ENCODE results near the gene APOBEC4.
"Not testable (repeated sequence)": the region's sequence is repeated elsewhere in the genome, so short reads cannot be mapped to it uniquely, and the experiment has no call there.

APOBEC4 gene

GRCh38 chr1:183634429-183635065, 18.6 kb downstream of the APOBEC4 start:
- DNase-seq (ENCODE audit: low spot score), result no peak

DNA sequence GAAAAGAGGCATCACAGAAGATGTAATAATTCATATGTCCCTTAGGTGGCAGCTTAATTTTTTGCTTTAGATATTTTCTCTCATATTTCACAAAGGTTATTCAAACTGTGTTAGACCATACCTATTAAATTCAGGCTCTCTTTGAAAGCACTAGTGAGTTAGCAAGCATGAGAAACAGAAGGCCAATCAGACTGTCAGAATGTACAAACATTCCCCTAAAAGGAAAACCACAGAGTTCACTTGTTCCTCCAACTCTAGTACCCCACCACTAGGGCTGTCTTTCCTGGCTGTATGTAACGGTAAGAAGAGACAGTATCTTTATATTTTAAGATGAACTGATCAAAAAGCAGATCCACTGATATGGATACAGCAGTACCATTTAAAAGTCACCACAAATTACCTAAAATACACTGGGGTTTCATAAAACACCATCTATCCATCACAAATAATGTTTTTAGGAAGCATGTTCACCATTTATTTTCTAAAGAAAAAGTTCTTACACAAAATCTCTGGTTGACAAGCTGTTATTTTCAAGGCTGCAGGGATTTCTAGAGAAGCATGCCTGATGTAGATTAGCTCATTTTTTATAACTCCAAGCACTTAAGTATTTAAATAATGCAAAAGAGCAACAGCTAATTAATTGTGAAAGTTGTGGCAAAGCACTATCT, 19.3 kb downstream of the APOBEC4 start:
- peak; percentile 75 for DNase-seq (ENCODE audit: low spot score)

GRCh38 chr1:183632964-183633363, 20.2 kb downstream of the APOBEC4 start:
- no peak for DNase-seq (ENCODE audit: low spot score)

- DNase-seq (ENCODE audit: low spot score), result no peak
These were observed 21.0 kb downstream of the APOBEC4 start for GRCh38 chr1:183632114-183632513.

- no peak for DNase-seq (ENCODE audit: low spot score)
These were observed 22.4 kb downstream of the APOBEC4 start for GRCh38 chr1:183630748-183631147.

DNA sequence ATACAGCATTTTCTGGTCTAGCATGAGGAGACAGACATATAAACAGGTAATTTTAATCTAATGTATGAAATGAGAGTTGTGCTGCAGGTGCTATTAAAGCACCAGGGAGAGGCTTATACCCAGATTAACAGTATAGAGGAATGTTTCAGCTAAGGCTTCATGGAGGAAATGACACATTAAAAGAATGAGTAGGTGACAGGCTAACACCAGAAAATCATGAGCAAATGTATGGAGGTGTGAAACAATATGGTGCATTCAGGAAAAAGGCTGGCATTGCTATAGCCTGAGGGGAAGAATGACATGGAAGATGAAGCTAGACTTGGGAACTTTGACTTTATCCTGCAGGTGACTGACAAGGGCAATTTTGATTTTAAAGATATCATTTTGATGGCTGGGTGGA, 24.6 kb downstream of the APOBEC4 start:
- no peak for DNase-seq (ENCODE audit: low spot score)

DNA sequence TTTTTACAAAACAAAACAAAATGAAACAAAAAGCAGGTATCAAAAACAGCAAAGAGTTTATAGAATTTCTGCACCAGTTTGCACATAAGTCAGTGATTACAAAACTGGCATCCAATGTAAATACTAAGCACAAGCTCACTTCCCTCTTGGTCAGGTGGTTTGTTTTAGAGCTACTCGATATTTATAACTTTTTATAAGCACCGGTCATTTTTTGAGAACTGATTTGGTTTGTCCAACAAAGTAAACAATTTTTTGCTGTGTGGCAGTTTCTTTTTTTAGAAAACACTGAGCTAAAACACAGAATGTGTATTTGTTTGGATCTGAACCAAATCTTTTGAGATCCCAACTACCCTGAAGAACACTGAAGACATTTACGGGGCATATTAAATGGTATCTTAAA, 26.9 kb downstream of the APOBEC4 start:
- not testable (repeated sequence) for DNase-seq (ENCODE audit: low spot score)

DNA sequence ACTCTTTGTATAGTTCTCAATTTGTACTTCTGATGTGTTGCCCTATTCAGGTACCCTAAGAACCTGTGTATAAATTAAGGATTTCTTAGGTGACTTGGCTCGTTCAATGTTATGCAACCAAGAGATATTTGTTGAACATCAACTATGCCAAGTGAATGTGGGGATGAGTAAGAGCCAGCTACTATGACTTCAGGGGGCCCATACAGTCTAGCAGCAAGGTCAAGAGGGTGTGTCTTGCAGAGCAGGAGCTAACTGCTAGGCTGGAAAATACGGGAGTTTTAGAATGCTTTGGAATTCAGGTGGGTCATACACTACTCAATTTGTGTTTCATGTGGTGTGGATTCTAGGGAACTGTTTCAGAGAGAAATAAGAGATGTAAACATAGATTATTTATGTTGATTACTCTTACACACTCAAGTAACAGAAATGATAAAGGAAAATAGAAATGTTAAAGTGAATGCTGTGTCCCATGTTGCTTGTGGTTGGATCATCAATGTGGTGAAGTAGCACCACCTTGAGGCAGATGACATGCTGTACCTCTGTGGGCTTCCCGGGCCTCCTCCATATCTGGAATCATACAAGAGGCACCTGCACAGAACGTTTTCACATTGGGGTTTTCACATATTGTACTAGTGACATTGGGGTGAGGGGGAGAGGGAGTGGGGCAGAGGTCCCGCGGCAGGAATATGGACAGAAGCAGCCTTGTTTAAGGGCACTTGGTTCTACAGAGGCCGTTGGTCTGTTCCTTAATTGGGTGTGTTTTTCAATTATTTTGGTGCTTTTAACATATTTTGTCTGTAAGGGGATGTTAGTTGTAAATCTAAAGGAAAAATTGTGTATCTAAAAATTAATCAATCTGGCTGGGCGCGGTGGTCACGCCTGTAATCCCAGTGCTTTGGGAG, 30.0 kb downstream of the APOBEC4 start:
- DNase-seq (ENCODE audit: low spot score), result peak; percentile 66

GRCh38 chr1:183622013-183622412, 31.1 kb downstream of the APOBEC4 start:
- DNase-seq (ENCODE audit: low spot score), result no peak

DNA sequence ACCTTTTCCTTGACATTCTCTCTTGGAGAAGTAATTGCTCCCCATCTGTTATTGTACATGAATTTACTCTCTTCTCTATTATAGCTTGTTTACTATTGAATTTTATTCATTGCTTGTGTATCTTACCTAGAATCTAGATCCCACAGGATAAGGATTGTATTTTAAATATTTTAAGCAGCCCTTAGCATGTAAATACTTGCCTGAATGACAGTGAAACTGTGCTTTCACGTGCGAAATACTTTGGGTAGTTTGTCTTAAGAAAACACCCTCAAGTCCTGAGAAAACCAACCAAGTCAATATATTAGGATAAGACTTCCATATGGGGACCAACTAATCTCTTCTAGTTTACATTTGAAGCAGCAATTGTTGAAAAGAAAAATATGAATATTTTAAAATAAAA, 32.8 kb downstream of the APOBEC4 start:
- no peak for DNase-seq (ENCODE audit: low spot score)

- no peak for DNase-seq (ENCODE audit: low spot score)
These were observed 33.3 kb downstream of the APOBEC4 start for GRCh38 chr1:183619781-183620180.

- DNase-seq (ENCODE audit: low spot score), result not testable (repeated sequence)
These were observed 34.9 kb downstream of the APOBEC4 start for GRCh38 chr1:183618202-183618601.

DNA sequence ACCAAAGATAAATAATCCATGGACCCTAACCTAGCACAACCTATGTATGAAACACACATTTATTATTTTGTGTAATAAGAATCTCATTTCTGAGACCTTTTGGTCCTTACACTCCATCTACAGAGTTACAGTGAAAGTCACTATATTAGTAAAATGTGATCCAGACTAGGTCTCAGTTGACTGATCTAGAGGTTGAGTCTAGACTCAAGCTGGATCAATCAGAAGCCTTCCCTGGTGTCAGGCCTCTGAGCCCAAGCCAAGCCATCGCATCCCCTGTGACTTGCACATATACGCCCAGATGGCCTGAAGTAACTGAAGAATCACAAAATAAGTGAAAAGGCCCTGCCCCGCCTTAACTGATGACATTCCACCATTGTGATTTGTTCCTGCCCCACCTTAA, 40.1 kb downstream of the APOBEC4 start:
- not testable (repeated sequence) for DNase-seq (ENCODE audit: low spot score)

DNA sequence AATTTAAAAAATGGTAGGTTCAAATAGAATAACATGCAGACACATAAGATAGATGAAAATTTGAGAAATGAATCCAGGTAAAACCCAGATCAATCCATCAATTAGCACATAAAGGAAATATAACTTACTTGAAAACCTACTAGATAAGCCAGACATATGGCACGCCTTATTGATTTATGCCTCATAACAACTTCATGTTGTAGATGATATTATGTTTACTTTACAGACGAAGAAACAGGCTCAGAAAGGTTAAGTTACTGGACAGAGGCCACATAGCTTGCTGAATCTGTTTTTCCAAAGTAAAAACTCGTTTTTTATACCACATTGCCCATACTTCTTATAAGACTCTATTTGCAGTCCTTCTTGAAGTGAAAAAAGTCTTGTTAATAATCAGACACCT, 40.7 kb downstream of the APOBEC4 start:
- no peak for DNase-seq (ENCODE audit: low spot score)

DNA sequence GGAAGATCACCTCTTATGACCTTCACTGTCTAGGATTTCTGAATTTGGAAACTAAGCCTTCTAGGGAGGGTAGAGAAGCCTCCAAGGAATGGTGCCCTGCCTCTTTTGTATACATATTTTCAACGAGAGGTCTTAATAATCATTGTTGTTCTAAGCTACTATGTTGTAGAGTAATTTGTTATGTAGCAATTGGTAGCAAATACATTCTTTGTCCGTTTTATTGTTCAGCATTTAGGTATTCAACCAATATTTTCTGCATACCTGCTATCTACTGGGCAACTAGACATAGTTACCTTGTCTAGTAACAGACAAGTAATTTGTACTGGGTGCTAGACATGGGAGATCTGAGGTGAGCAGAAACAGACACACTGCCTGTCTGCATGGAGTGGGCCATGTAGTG, 42.1 kb downstream of the APOBEC4 start:
- no peak for DNase-seq (ENCODE audit: low spot score)

DNA sequence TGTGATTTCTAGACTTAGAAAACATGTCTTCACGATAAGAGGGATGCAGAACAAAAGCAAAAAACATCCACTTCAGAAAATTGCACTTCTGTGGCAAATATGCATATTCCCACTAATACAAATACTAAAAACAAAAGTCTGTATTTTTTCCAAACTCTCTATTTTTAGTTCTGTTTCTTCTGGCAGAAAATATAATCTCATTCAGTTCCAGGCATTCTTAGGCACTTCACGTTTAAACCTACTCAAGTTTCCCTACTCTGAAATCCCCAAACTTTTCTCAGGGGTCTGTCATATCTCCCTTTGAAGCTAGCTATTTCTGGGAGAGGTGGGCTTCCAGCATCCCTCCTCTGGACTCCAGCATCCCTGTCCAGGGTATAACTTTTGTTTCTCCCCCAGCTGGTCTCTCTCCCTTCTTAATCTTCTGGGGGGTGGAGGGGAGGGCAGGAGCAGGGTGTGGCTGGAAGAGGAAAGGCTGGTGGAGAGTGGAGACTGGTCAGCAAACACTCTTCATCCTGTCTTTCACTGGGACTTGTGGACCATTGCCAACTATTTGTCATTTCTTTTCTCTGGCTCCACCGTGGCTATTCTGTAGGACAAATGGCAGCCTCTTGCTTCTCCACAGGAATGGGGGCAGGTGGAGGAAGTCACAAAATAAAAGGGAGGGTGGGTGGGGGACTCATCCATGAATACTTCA, 43.2 kb downstream of the APOBEC4 start:
- DNase-seq (ENCODE audit: low spot score), result no peak

GRCh38 chr1:183609313-183609712, 43.8 kb downstream of the APOBEC4 start:
- peak; percentile 80 for DNase-seq (ENCODE audit: low spot score)

DNA sequence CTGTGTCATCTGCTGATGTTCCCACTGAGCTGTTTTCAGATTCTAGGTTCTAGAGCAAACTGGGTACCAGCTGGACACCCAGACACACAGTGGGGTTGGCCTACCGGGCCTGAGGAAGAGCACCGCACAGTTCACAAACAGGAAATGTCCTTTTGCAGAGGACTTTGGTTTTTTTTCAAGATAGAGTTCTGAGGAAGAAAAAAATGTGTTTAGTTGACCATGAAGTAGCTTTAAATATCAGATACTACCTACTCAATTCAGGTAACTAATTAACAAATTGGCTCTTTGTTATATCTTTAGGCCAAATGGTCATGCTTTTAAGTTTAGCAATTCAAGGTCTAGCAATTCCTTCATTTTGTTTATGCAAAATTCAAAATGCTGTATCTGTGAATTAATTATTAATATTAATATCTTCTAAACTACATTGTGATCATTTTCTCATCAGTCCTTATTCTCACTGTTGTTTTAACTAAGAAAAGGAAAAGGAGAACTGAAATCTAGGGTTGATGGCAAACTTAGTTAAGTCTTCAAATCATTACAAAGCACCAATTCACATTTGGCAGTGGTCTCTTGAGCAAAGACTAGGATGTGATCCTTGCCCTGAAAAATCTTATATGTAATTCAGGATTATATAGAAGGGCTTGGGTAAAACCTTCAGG, 45.7 kb downstream of the APOBEC4 start:
- DNase-seq (ENCODE audit: low spot score), result no peak

- no peak for DNase-seq (ENCODE audit: low spot score)
These were observed 47.2 kb downstream of the APOBEC4 start for GRCh38 chr1:183605904-183606303.

- no peak for DNase-seq (ENCODE audit: low spot score)
These were observed 48.3 kb downstream of the APOBEC4 start for GRCh38 chr1:183604815-183605214.

DNA sequence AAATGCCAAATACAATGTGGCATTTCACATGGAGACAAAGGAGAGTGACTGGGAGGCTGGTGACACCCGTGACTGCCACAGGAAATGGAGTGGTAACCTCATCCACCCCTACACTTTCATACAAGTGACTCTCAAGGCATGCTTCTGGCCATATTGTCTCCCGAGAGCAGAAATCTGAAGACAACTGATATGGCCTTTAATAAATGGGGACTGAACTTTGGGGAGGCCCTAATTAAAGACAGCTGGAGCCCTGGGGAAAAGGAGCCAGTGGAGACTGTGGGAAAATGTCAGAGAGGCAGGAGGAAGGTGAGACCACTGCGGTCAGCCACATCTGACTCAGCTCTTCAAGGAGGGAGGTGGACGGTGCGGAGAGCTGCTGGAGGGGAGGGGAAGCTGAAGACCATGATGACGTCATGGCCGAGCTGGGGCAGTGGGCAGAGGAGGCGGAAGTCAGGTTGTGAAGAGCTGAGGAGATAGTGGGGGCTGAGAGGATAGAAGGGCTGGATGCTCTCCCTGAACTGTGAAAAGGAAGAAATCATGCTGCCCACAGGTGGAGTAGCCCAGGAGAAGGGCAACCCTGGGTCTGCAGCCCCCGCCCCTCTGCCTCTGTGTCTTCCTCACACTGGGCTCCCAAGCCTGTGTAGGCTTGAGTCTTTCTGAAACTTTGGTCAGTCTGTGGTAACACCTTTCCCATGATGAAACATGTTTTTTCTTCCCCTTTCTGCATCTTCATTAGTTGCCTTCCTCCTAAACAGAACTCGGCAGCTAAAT, 48.9 kb downstream of the APOBEC4 start:
- no peak for DNase-seq (ENCODE audit: low spot score)

Data from putamen (tissue), 1 donor.